Measurements from ENCODE around the gene LRRFIP1. TPM values are rescaled to one million over a fixed set of nuclear protein-coding genes. Genes with fewer than 3 reads are reported as not detected.

The LRRFIP1 gene
- polyA plus RNA-seq, 1 experiment = 71.1 TPM

- H3K9me3 ChIP-seq (ENCODE audit: control insufficient read depth, insufficient read depth, low read length) = no peaks in the 10 kb centered on the region
- H3K4me3 ChIP-seq (ENCODE audit: low read depth, low read length) = no peak overlapping the region
- CTCF ChIA-PET = interaction anchor here (1.3 to 2.4 kb wide), 2 partner anchors 19 to 53 kb away, joined by 8 read pairs; no protein-coding TSS in a partner anchor
- no peak overlapping the region for H3K27ac ChIP-seq (ENCODE audit: low read depth, low read length)
- no peak for TF ChIP-seq CTCF (IDR thresholded peaks at IDR 0.05; ENCODE audit: low read depth, low read length)
- DNase-seq (ENCODE audit: low read depth, low spot score) = peak; percentile 59
- no peaks in the 10 kb centered on the region for H3K27me3 ChIP-seq (ENCODE audit: control insufficient read depth, insufficient read depth, low read length)
- POLR2A ChIA-PET = interaction anchor here (0.5 to 1.4 kb wide), 3 partner anchors 23 to 57 kb away, joined by 4 to 10 read pairs (median 5); no protein-coding TSS in a partner anchor
These were observed 99.0 kb downstream of the LRRFIP1 start for GRCh38 chr2:237726401-237726830.

GRCh38 chr2:237727363-237727762, 100.0 kb downstream of the LRRFIP1 start:
- Histone ChIP-seq H3K4me3 (ENCODE audit: low read depth, low read length) (no peak overlapping the region), H3K9me3 (ENCODE audit: control insufficient read depth, insufficient read depth, low read length) (no peaks in the 10 kb centered on the region), H3K27me3 (ENCODE audit: control insufficient read depth, insufficient read depth, low read length) (no peaks in the 10 kb centered on the region), H3K27ac (ENCODE audit: low read depth, low read length) (no peak overlapping the region)
- no peak for TF ChIP-seq CTCF (IDR thresholded peaks at IDR 0.05; ENCODE audit: low read depth, low read length)
- ChIA-PET CTCF (interaction anchor here (0.6 to 9.7 kb wide), 4 partner anchors 17 to 263 kb away, joined by 4 to 70 read pairs (median 6); no protein-coding TSS in a partner anchor), POLR2A (interaction anchor here (1.4 kb wide), 1 partner anchor 58 kb away, joined by 5 read pairs; no protein-coding TSS in a partner anchor)
- DNase-seq (ENCODE audit: low read depth, low spot score) = no peak

GRCh38 chr2:237729681-237730475, 102.5 kb downstream of the LRRFIP1 start:
- ChIA-PET CTCF (interaction anchor here (1.1 to 9.7 kb wide), 2 partner anchors 14 to 158 kb away, joined by 3 to 70 read pairs; no protein-coding TSS in a partner anchor), POLR2A (interaction anchor here (0.5 kb wide), 1 partner anchor 473 kb away, joined by 7 read pairs; no protein-coding TSS in a partner anchor)
- no peak overlapping the region for H3K4me3 ChIP-seq (ENCODE audit: low read depth, low read length)
- no peak for DNase-seq (ENCODE audit: low read depth, low spot score)
- H3K27me3 ChIP-seq (ENCODE audit: control insufficient read depth, insufficient read depth, low read length) = no peaks in the 10 kb centered on the region
- no peak for TF ChIP-seq CTCF (IDR thresholded peaks at IDR 0.05; ENCODE audit: low read depth, low read length)
- H3K9me3 ChIP-seq (ENCODE audit: control insufficient read depth, insufficient read depth, low read length) = no peaks in the 10 kb centered on the region
- peak overlapping the region; percentile 32 for H3K27ac ChIP-seq (ENCODE audit: low read depth, low read length)

GRCh38 chr2:237731663-237732062, 104.3 kb downstream of the LRRFIP1 start:
- Histone ChIP-seq H3K27ac (ENCODE audit: low read depth, low read length) (no peak overlapping the region), H3K27me3 (ENCODE audit: control insufficient read depth, insufficient read depth, low read length) (no peaks in the 10 kb centered on the region), H3K9me3 (ENCODE audit: control insufficient read depth, insufficient read depth, low read length) (peaks cover 3% of the 10 kb centered on the region; the same call in 1 of the 2 replicates), H3K4me3 (ENCODE audit: low read depth, low read length) (no peak overlapping the region)
- DNase-seq (ENCODE audit: low read depth, low spot score) = no peak
- TF ChIP-seq CTCF (IDR thresholded peaks at IDR 0.05; ENCODE audit: low read depth, low read length) = no peak
- CTCF ChIA-PET = interaction anchor here (0.5 to 9.7 kb wide), 5 partner anchors 12 to 305 kb away, joined by 3 to 70 read pairs (median 4); no protein-coding TSS in a partner anchor
- POLR2A ChIA-PET = interaction anchor here (0.6 kb wide), 1 partner anchor 36 kb away, joined by 4 read pairs; no protein-coding TSS in a partner anchor

GRCh38 chr2:237732070-237732469, 104.7 kb downstream of the LRRFIP1 start:
- H3K27me3 ChIP-seq (ENCODE audit: control insufficient read depth, insufficient read depth, low read length) = no peaks in the 10 kb centered on the region
- ChIA-PET POLR2A (no interaction called here), CTCF (interaction anchor here (0.7 to 9.7 kb wide), 5 partner anchors 12 to 150 kb away, joined by 3 to 70 read pairs (median 6); no protein-coding TSS in a partner anchor)
- H3K27ac ChIP-seq (ENCODE audit: low read depth, low read length) = no peak overlapping the region
- no peak for DNase-seq (ENCODE audit: low read depth, low spot score)
- H3K9me3 ChIP-seq (ENCODE audit: control insufficient read depth, insufficient read depth, low read length) = peaks cover 3% of the 10 kb centered on the region; the same call in 1 of the 2 replicates
- no peak overlapping the region for H3K4me3 ChIP-seq (ENCODE audit: low read depth, low read length)
- no peak for TF ChIP-seq CTCF (IDR thresholded peaks at IDR 0.05; ENCODE audit: low read depth, low read length)

Data from AG04450 (cell line).